MCF 10A (cell line): Measurements from ENCODE around the gene HUS1. TPM values are rescaled to one million over a fixed set of nuclear protein-coding genes. Genes with fewer than 3 reads are reported as not detected.

Source experiments
- BruUV-seq: library from RNA; stranded (reverse); fragments of 400-500 nt; replicated peaks from 2 replicates; lab custom pipeline; 2021; lab: Mats Ljungman, UMichigan
- CTCF ChIA-PET: fragments of 300-600 bp; sonication (Branson Sonifier 250); formaldehyde crosslinking; extraction: SDS; loops from one replicate; lab custom pipeline; 2021; ENCODE audit warnings: antibody characterized with exemption, inconsistent platforms; lab: Yijun Ruan, JAX
- POLR2A ChIA-PET: fragments of 300-600, 350-650 bp; sonication (Branson Sonifier 250); formaldehyde crosslinking; extraction: SDS; loops from one replicate; lab custom pipeline; 2020; ENCODE audit warnings: antibody characterized with exemption, inconsistent platforms; lab: Yijun Ruan, JAX
- DNase-seq: peaks from one replicate; pipeline ENCODE4 v3.0.0-alpha.2; 2018; ENCODE audit not compliant: unreplicated experiment
- H3K27ac Mint-ChIP-seq: one replicate; pipeline ENCODE4 v1.8.0; 2022; ENCODE audit warnings: mild to moderate bottlenecking, low read depth, mixed read lengths; ENCODE audit not compliant: unreplicated experiment
- H3K27me3 Mint-ChIP-seq: one replicate; pipeline ENCODE4 v1.8.0; 2022; ENCODE audit warnings: mixed read lengths; ENCODE audit not compliant: insufficient read depth, unreplicated experiment
- H3K36me3 Mint-ChIP-seq: one replicate; pipeline ENCODE4 v1.8.0; 2022; ENCODE audit warnings: mild to moderate bottlenecking, moderate library complexity, mixed read lengths; ENCODE audit not compliant: insufficient read depth, unreplicated experiment
- H3K4me1 Mint-ChIP-seq: one replicate; pipeline ENCODE4 v1.8.0; 2022; ENCODE audit warnings: mixed read lengths; ENCODE audit not compliant: insufficient read depth, unreplicated experiment
- H3K4me3 Mint-ChIP-seq: one replicate; pipeline ENCODE4 v1.8.0; 2022; ENCODE audit warnings: mild to moderate bottlenecking, moderate library complexity, mixed read lengths; ENCODE audit not compliant: unreplicated experiment
- H3K9me3 Mint-ChIP-seq: one replicate; pipeline ENCODE4 v1.8.0; 2022; ENCODE audit warnings: mixed read lengths; ENCODE audit not compliant: unreplicated experiment
- intact Hi-C: fragments of 100-400 bp; cut with micrococcal nuclease; formaldehyde crosslinking; loops from 2 replicates; pipeline ENCODE4 v1.14.1; 2022
- total RNA-seq: library from RNA; stranded (reverse); gene quantifications from 2 replicates; pipeline ENCODE4 v1.2.3, GENCODE V29; 2022
- TF ChIP-seq, protein P1 (sequence below): fragments of 200-600 bp; IDR thresholded peaks from one replicate; pipeline ENCODE4 v1.8.0; 2022; ENCODE audit warnings: antibody characterized with exemption, mild to moderate bottlenecking; ENCODE audit not compliant: unreplicated experiment

The HUS1 gene
- total RNA-seq, 1 experiment from 2014 or later: 42.8 TPM

DNA sequence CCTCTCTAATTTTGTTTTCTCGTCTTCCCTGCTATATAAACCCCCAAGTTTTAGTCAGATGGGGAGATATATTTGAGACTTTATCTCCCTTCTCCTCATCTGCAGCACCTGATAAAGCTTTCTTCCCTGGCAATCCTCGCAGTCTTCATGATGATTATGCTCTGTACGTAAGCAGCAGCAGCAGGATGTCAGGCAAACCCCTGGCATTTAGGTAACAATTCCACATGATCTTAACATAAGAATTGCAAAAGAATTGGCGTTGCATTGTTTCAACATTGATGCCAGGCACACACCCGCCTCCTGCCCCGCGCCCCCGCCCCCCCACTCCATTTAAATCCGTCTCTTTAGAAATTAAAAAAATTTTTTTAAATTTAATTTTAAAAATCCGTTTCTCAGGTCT, 37.3 kb downstream of the HUS1 start:
- Mint-ChIP-seq H3K27ac (no peak overlapping the region), H3K36me3 (no peaks in the 10 kb centered on the region), H3K9me3 (no peaks in the 10 kb centered on the region), H3K27me3 (no peaks in the 10 kb centered on the region), H3K4me3 (no peak overlapping the region), H3K4me1 (peaks cover 11% of the 10 kb centered on the region)
- DNase-seq: peak; percentile 64
- no TSS peak for BruUV-seq
- ChIA-PET POLR2A (no interaction called here), CTCF (interaction anchor here (1.0 to 2.6 kb wide), 3 partner anchors 161 to 213 kb away, joined by 3 to 14 read pairs (median 13); no protein-coding TSS in a partner anchor)
- TF ChIP-seq, protein P1, sequence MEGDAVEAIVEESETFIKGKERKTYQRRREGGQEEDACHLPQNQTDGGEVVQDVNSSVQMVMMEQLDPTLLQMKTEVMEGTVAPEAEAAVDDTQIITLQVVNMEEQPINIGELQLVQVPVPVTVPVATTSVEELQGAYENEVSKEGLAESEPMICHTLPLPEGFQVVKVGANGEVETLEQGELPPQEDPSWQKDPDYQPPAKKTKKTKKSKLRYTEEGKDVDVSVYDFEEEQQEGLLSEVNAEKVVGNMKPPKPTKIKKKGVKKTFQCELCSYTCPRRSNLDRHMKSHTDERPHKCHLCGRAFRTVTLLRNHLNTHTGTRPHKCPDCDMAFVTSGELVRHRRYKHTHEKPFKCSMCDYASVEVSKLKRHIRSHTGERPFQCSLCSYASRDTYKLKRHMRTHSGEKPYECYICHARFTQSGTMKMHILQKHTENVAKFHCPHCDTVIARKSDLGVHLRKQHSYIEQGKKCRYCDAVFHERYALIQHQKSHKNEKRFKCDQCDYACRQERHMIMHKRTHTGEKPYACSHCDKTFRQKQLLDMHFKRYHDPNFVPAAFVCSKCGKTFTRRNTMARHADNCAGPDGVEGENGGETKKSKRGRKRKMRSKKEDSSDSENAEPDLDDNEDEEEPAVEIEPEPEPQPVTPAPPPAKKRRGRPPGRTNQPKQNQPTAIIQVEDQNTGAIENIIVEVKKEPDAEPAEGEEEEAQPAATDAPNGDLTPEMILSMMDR: no peak
- intact Hi-C loops: loop anchor here (10.0 kb wide), 3 partner anchors 353 to 1913 kb away; no protein-coding TSS in a partner anchor

DNA sequence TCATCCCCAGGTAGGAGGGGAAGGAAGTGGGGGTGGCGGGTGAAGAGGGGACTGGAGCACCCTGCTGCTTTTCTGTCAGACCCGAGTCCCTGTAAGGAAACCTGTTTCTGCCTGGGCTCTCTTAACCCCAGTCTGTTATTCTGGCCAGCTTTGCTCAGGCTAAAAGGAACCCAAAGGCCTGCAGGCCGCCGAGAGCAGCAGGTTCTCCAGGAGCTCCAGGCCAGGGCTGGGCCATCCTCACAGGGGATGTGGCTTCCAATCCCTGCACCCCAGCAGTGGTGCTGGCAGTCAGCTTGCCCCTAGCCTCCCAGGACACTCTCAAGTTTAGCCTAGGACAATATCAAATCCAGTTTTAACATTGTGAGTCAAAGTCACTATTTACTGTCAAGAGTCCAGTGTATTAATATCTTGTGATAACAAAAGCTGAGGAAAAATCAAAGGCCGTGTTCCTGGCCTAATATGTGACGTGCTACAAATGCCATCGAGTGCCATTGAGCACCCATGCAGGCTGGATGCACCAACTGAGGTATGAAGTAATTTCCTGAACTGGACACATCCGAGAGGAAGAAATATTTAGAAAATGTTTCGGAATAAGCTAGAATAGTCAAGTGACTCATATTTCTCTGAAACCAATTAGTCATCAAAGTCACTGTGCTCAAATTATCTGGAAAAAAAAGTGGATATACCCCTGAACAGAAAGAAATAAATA, 38.1 kb downstream of the HUS1 start:
- H3K4me3 Mint-ChIP-seq: no peak overlapping the region
- intact Hi-C loops: loop anchor here (10.0 kb wide), 3 partner anchors 354 to 1914 kb away; no protein-coding TSS in a partner anchor
- ChIA-PET CTCF (interaction anchor here (0.6 to 2.6 kb wide), 7 partner anchors 162 to 714 kb away, joined by 3 to 14 read pairs (median 4); no protein-coding TSS in a partner anchor), POLR2A (no interaction called here)
- no peak overlapping the region for H3K27ac Mint-ChIP-seq
- H3K36me3 Mint-ChIP-seq: no peaks in the 10 kb centered on the region
- no peaks in the 10 kb centered on the region for H3K27me3 Mint-ChIP-seq
- peak; percentile 75 for DNase-seq
- H3K9me3 Mint-ChIP-seq: no peaks in the 10 kb centered on the region
- H3K4me1 Mint-ChIP-seq: peaks cover 11% of the 10 kb centered on the region
- TF ChIP-seq, protein P1: no peak
- BruUV-seq: no TSS peak

DNA sequence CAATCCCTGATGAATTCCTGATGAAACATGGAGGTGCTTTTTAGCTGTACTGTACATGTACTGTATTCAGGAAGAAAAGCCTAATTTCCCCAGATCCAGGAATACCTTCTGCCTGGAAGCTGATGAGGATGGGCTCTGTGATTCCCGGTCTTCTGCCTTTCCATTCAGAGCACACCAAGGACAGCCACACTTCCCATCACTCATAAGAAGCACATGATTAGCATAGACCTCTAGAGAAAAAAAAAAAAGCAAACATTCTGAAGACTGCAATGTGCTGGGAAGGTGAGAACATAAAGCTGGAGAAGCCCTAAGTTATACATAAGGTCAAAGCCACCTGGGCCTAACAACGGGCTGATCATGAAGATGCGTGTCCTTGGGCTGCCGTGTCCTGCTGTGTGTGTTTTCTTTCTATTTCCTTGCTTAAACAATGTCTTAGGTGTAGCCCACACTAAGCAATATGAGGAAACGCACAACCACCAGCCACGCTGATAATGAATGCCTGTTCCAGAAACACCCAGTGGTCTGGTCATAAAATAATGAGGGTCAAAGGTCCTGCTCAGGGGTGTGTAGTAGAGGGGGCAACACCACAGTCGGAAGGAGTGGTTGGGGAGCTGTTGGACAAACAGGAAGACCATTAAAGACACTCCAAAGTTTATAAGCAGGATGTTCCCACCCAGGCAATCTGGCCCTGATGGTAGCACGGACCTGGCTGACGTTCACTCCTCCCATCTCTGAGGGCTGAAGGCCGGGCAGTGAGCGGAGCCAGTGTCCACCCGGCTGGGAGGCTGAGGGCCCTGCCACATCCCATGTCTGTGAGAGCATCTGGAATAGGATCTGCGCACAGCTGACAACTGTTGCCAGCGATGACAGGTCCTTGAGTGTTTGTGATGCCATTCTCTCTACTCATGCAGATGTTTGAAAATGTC, 39.1 kb downstream of the HUS1 start:
- no peak for DNase-seq
- TF ChIP-seq, protein P1: no peak
- no peaks in the 10 kb centered on the region for H3K36me3 Mint-ChIP-seq
- intact Hi-C loops: loop anchor here (10.0 kb wide), 3 partner anchors 354 to 1914 kb away; no protein-coding TSS in a partner anchor
- no TSS peak for BruUV-seq
- no peaks in the 10 kb centered on the region for H3K27me3 Mint-ChIP-seq
- H3K4me3 Mint-ChIP-seq: no peak overlapping the region
- H3K9me3 Mint-ChIP-seq: no peaks in the 10 kb centered on the region
- ChIA-PET POLR2A (no interaction called here), CTCF (interaction anchor here (0.6 to 2.7 kb wide), 8 partner anchors 9 to 675 kb away, joined by 3 to 14 read pairs (median 6); no protein-coding TSS in a partner anchor)
- H3K27ac Mint-ChIP-seq: no peak overlapping the region
- H3K4me1 Mint-ChIP-seq: peaks cover 11% of the 10 kb centered on the region
